Glutamatergic neuron (in vitro differentiated cells): ENCODE data around the gene SERPINA7. TPM values are rescaled to one million over a fixed set of nuclear protein-coding genes. Genes with fewer than 3 reads are reported as not detected.
"Not testable (repeated sequence)": the region's sequence is repeated elsewhere in the genome, so short reads cannot be mapped to it uniquely, and the experiment has no call there.

Experiments
- DNase-seq: peaks from one replicate; pipeline ENCODE4 v3.0.0; 2022
- H3K27ac Mint-ChIP-seq: one replicate; pipeline ENCODE4 v1.8.0; 2020; ENCODE audit warnings: mild to moderate bottlenecking, mixed read lengths, inconsistent platforms; ENCODE audit not compliant: unreplicated experiment
- H3K27me3 Mint-ChIP-seq: one replicate; pipeline ENCODE4 v1.8.0; 2020; ENCODE audit warnings: mild to moderate bottlenecking, moderate library complexity, mixed read lengths, inconsistent platforms; ENCODE audit not compliant: unreplicated experiment
- H3K36me3 Mint-ChIP-seq: one replicate; pipeline ENCODE4 v1.8.0; 2020; ENCODE audit warnings: mild to moderate bottlenecking, mixed read lengths, inconsistent platforms; ENCODE audit not compliant: unreplicated experiment
- H3K4me1 Mint-ChIP-seq: one replicate; pipeline ENCODE4 v1.8.0; 2020; ENCODE audit warnings: mild to moderate bottlenecking, low read depth, mixed read lengths, inconsistent platforms; ENCODE audit not compliant: unreplicated experiment
- H3K4me3 Mint-ChIP-seq: one replicate; pipeline ENCODE4 v1.8.0; 2020; ENCODE audit warnings: mild to moderate bottlenecking, mixed read lengths, inconsistent platforms; ENCODE audit not compliant: unreplicated experiment
- H3K9me3 Mint-ChIP-seq: one replicate; pipeline ENCODE4 v1.8.0; 2020; ENCODE audit warnings: mild to moderate bottlenecking, moderate library complexity, mixed read lengths, inconsistent platforms; ENCODE audit not compliant: unreplicated experiment
- total RNA-seq: library from RNA; stranded (reverse); fragmentation: NEBNext Ultra II Directional; extraction: Animal tissue kit (Norgen Biotek cat#: 25700); gene quantifications from one replicate; pipeline ENCODE4 v1.2.1, GENCODE V29; 2021; ENCODE audit not compliant: unreplicated experiment
- TF ChIP-seq, protein P1 (sequence below): fragments of 200-600 bp; sonication (generic); IDR thresholded peaks from one replicate; pipeline ENCODE4 v1.5.0; 2021; ENCODE audit not compliant: partially characterized antibody, unreplicated experiment

SERPINA7 gene
- total RNA-seq, 1 donor from 2014 or later = not detected

DNA sequence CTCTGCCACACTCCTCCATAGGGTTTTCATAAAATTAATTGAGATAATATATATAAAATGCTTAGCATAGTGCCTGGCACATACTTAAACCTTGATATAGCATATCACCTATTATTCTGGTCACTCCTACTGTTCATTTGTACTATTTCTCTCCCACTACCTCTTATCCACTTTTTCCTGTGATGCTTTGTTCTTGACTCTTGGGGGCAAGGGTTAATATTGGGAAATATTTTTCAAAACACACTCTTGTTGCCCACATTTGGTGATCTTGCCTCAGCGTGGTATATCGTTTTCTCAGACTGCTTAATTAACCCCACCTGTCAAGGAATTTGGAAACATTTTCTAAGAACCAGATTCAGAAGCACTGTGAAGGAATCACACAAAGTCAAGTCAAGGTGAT lies 16.3 kb downstream of the SERPINA7 start:
- Mint-ChIP-seq H3K4me3 (no peak overlapping the region), H3K27ac (no peak overlapping the region), H3K27me3 (no peaks in the 10 kb centered on the region), H3K36me3 (no peaks in the 10 kb centered on the region), H3K9me3 (no peaks in the 10 kb centered on the region), H3K4me1 (no peaks in the 10 kb centered on the region)
- TF ChIP-seq, protein P1, sequence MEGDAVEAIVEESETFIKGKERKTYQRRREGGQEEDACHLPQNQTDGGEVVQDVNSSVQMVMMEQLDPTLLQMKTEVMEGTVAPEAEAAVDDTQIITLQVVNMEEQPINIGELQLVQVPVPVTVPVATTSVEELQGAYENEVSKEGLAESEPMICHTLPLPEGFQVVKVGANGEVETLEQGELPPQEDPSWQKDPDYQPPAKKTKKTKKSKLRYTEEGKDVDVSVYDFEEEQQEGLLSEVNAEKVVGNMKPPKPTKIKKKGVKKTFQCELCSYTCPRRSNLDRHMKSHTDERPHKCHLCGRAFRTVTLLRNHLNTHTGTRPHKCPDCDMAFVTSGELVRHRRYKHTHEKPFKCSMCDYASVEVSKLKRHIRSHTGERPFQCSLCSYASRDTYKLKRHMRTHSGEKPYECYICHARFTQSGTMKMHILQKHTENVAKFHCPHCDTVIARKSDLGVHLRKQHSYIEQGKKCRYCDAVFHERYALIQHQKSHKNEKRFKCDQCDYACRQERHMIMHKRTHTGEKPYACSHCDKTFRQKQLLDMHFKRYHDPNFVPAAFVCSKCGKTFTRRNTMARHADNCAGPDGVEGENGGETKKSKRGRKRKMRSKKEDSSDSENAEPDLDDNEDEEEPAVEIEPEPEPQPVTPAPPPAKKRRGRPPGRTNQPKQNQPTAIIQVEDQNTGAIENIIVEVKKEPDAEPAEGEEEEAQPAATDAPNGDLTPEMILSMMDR = no peak
- no peak for DNase-seq

DNA sequence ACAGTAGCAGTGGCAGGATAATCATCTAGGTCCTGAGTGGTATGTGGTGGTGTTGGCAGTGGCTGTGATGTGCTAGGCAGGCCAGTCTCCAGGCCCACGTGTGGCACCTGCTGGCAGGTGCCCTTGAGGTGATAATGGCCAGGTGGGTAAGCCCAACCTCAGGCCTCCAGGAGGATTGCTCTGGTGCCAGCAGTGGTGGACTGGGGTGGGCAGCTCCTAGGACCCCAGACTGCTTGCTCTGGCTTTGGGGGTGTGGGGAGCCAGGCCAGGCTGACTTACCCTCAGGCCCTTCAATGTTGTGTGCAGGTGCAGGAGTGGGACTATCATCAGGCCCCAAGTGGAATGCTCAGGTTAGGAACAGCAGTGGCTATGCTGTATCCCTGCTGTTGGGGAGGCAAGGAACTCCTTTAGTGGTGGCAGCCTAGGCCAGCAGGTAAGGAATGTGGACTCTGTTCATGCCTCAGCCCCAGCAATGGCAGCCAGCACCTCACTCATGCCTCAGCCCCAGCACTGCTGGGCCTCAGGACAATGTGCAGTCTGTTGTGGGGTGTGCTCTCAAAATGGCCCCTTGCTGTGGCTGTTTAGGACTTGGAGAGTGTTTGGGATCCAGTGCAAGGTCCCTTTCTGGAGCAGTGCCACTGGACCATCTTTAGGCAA lies 24.3 kb downstream of the SERPINA7 start:
- Mint-ChIP-seq H3K27ac (no peak overlapping the region), H3K4me3 (no peak overlapping the region), H3K4me1 (no peaks in the 10 kb centered on the region), H3K27me3 (no peaks in the 10 kb centered on the region), H3K36me3 (no peaks in the 10 kb centered on the region), H3K9me3 (no peaks in the 10 kb centered on the region)
- TF ChIP-seq, protein P1 = no peak
- DNase-seq = no peak

DNA sequence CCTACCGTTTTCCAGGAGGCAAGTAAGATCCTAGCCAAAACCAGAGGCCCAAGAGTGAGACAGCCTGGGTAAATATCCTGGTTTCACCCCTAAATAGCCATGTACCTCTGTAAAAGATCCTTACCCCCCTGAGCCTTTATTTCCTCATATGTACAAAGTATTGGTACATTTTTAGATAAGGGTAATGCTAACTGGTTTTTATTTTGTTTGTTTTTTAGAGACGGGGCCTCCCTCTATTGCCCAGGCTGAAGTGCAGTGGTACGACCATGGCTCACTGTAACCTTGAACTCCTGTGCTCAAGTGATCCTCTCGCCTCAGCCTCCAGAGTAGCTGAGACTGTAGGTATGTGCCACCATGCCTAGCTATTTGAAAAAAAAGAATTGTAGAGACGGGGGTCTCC lies 29.4 kb downstream of the SERPINA7 start:
- Mint-ChIP-seq H3K4me3 (no peak overlapping the region), H3K36me3 (no peaks in the 10 kb centered on the region), H3K4me1 (no peaks in the 10 kb centered on the region), H3K27me3 (no peaks in the 10 kb centered on the region), H3K27ac (no peak overlapping the region), H3K9me3 (no peaks in the 10 kb centered on the region)
- TF ChIP-seq, protein P1 = no peak
- DNase-seq = no peak

DNA sequence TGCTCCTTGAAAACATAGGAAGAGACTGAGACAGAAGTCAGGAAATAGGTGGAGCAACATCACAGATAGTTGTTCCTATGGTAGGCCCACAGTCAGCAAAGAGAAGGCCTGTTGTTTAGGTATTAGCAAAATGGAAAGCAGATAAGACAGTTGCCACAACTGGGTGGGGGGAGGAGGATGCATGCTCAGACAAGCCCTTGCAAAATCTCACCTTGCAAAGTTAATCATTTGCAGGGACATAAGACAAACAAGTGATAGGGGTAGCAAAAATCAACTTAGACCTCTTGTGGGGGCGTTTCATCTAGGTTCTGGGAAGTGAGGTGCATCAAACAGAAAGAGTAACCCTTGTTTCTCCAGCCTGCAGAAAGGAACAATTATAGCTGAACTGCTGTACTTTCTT lies 30.7 kb downstream of the SERPINA7 start:
- no peak overlapping the region for H3K27ac Mint-ChIP-seq
- no peaks in the 10 kb centered on the region for H3K27me3 Mint-ChIP-seq
- no peaks in the 10 kb centered on the region for H3K9me3 Mint-ChIP-seq

DNA sequence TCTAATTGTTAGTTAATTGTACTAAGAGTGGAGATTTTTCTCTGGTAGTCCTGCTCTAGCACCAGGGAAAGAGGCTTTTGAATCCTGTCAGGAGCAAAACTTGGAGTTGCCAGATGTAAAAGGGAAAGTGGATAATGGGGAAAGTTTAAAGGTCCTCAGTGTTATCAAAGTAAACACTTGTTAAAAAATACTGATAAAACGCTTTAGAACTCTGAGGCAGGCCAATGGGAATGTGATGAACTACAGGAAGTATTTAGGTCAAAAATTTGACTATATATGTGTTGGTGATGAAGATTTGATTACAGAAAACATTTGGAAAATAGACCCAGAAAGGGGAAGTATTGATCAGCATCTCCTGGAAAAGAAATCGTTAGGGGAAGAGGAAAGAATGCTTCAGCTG lies 32.8 kb downstream of the SERPINA7 start:
- Mint-ChIP-seq H3K27me3 (no peaks in the 10 kb centered on the region), H3K9me3 (no peaks in the 10 kb centered on the region), H3K36me3 (no peaks in the 10 kb centered on the region), H3K27ac (no peak overlapping the region), H3K4me3 (no peak overlapping the region), H3K4me1 (no peaks in the 10 kb centered on the region)
- no peak for DNase-seq
- TF ChIP-seq, protein P1 = no peak

More for the DNA sequence above, 30.7 kb downstream of the SERPINA7 start:
- Mint-ChIP-seq H3K36me3 (no peaks in the 10 kb centered on the region), H3K4me3 (no peak overlapping the region), H3K4me1 (no peaks in the 10 kb centered on the region)
- no peak for DNase-seq
- TF ChIP-seq, protein P1 = no peak

DNA sequence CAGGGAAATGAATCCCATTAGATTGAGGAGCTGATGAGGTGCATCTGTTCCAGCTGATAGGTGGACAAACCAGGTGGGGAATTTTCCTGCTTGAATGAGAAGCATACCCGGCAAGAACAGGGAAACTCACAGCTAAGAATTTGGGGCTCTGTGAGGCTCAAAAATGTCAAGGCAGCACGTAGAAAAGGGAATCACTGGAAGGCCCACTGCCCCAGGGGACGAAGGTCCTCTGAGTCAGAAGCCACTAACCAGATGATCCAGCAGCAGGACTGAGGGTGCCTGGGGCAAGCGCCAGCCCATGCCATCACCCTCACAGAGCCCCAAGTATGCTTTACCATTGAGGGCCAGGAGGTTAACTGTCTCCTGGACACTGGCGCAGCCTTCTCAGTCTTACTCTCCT lies 37.9 kb downstream of the SERPINA7 start:
- not testable (repeated sequence) for H3K36me3 Mint-ChIP-seq, H3K4me1 Mint-ChIP-seq, H3K27ac Mint-ChIP-seq, H3K27me3 Mint-ChIP-seq, DNase-seq, H3K9me3 Mint-ChIP-seq, H3K4me3 Mint-ChIP-seq
